Chondrocyte (in vitro differentiated cells): ENCODE measurements around the gene QSOX1. TPM values are rescaled to one million over a fixed set of nuclear protein-coding genes. Genes with fewer than 3 reads are reported as not detected.

Experiments
- DNase-seq: peaks from one replicate; pipeline ENCODE4 v3.0.0; 2021; ENCODE audit warnings: mixed read lengths, low spot score
- H3K27ac Mint-ChIP-seq: one replicate; pipeline ENCODE4 v1.8.0; 2021; ENCODE audit warnings: mild to moderate bottlenecking, moderate library complexity, mixed read lengths; ENCODE audit not compliant: unreplicated experiment
- H3K27me3 Mint-ChIP-seq: 2 replicates; pipeline ENCODE4 v1.8.0; 2021; ENCODE audit warnings: low read depth, mixed read lengths
- H3K36me3 Mint-ChIP-seq: 2 replicates; pipeline ENCODE4 v1.8.0; 2021; ENCODE audit warnings: low read depth, mixed read lengths
- H3K4me1 Mint-ChIP-seq: 2 replicates; pipeline ENCODE4 v1.8.0; 2021; ENCODE audit warnings: low read depth, mild to moderate bottlenecking, mixed read lengths
- H3K4me3 Mint-ChIP-seq: one replicate; pipeline ENCODE4 v1.8.0; 2021; ENCODE audit warnings: mild to moderate bottlenecking, moderate library complexity, mixed read lengths; ENCODE audit not compliant: unreplicated experiment
- H3K9me3 Mint-ChIP-seq: 2 replicates; pipeline ENCODE4 v1.8.0; 2021; ENCODE audit warnings: low read depth, mixed read lengths
- total RNA-seq: library from RNA; stranded (reverse); gene quantifications from 3 replicates; pipeline ENCODE4 v1.2.1, GENCODE V29; 2021
- TF ChIP-seq, protein P1 (sequence below): fragments of 200-600 bp; sonication (generic); IDR thresholded peaks from 2 replicates; pipeline ENCODE4 v1.5.0; 2021; ENCODE audit warnings: antibody characterized with exemption, mild to moderate bottlenecking, moderate library complexity

QSOX1 gene
- total RNA-seq, 1 donor from 2014 or later = 232 TPM

DNA sequence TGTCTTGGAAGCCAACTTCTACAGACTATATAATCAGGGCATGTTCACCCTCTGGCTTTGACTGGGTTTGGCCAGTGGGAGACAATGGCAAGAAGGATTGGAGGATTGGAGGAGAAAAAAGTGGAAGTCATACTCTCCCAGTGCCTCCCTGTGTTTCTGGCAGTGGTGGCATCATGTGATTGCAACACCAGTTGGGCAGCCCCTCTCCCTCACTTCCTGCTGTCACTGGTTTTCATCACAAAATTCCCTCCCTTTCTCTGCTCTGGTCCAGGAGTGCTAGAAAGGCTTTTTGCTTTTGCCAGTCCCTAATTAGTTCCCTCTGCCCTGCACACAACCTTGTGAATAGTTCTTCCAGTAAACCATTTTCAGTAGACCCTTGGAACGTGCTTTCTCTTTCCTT, 3.7 kb upstream of the QSOX1 start:
- Mint-ChIP-seq H3K4me3 (no peak overlapping the region), H3K36me3 (peaks cover 1% of the 10 kb centered on the region), H3K9me3 (no peaks in the 10 kb centered on the region), H3K27me3 (no peaks in the 10 kb centered on the region), H3K27ac (peak overlapping the region; percentile 87), H3K4me1 (peaks cover 38% of the 10 kb centered on the region)
- TF ChIP-seq, protein P1, sequence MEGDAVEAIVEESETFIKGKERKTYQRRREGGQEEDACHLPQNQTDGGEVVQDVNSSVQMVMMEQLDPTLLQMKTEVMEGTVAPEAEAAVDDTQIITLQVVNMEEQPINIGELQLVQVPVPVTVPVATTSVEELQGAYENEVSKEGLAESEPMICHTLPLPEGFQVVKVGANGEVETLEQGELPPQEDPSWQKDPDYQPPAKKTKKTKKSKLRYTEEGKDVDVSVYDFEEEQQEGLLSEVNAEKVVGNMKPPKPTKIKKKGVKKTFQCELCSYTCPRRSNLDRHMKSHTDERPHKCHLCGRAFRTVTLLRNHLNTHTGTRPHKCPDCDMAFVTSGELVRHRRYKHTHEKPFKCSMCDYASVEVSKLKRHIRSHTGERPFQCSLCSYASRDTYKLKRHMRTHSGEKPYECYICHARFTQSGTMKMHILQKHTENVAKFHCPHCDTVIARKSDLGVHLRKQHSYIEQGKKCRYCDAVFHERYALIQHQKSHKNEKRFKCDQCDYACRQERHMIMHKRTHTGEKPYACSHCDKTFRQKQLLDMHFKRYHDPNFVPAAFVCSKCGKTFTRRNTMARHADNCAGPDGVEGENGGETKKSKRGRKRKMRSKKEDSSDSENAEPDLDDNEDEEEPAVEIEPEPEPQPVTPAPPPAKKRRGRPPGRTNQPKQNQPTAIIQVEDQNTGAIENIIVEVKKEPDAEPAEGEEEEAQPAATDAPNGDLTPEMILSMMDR = no peak
- DNase-seq = no peak

DNA sequence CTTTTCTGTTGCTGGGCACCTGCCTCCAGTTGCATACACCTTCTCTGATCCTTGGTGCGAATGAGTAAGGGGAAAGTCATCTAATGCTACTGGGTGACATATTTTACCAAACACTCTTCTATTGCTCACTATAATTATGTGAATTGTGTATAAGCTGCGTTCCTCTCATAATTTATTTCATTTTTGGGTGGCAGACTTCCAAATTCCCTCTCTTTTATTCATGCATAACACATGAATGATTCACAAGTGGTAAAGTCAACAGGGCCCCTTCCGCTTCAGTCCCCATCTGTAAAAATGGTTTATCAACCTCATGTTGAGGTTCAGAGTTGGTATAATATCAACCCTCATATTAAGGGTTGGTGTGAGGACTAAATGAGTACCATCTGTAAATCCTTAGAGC, 3.2 kb upstream of the QSOX1 start:
- Mint-ChIP-seq H3K36me3 (peaks cover 1% of the 10 kb centered on the region), H3K4me3 (no peak overlapping the region), H3K27ac (peak overlapping the region; percentile 87), H3K4me1 (peaks cover 43% of the 10 kb centered on the region), H3K27me3 (no peaks in the 10 kb centered on the region), H3K9me3 (no peaks in the 10 kb centered on the region)
- DNase-seq = no peak
- TF ChIP-seq, protein P1 = no peak

DNA sequence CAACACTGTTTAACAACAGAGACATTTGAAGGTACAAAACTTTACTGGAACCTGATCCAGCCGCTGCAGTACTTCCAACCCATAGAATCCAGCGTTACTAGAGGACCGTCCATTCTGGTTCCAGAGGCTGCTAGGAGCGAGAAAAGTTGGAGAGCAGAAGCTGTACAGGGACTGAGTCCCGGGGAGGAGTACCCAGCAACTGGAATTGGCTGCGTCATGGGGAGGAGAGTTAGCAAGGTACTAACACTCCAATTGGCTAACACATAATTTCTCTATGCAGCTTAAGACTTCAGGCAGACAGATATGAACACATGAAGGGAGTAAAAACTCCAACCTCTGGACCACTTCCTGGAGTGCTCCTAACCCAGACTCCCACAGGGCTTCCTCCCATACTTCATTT, 2.1 kb upstream of the QSOX1 start:
- Mint-ChIP-seq H3K27ac (no peak overlapping the region), H3K4me3 (no peak overlapping the region), H3K4me1 (peaks cover 53% of the 10 kb centered on the region), H3K36me3 (peaks cover 1% of the 10 kb centered on the region), H3K27me3 (no peaks in the 10 kb centered on the region), H3K9me3 (no peaks in the 10 kb centered on the region)
- TF ChIP-seq, protein P1 = no peak
- no peak for DNase-seq

DNA sequence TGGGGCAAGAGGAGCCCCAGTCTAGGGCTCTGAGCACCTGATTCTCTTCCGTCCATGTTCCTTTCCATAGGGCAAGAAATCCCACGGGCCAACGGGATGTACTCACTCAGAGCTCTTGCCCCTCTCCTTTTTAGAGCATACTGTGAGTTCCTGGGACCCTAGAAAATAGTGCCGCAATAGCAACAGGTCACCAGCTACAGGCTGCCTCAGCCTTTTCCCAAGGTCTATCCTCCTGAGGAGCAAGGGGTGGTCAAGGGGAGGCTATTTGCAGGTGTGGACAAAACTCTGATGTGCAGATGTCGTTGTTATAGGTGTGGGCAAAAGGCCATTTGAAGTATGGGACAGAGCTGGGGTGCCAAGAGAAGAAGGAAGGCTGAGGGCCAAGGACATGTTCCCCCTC, 1.6 kb upstream of the QSOX1 start:
- Mint-ChIP-seq H3K4me1 (peaks cover 58% of the 10 kb centered on the region), H3K27ac (no peak overlapping the region), H3K36me3 (peaks cover 1% of the 10 kb centered on the region), H3K27me3 (no peaks in the 10 kb centered on the region), H3K4me3 (no peak overlapping the region), H3K9me3 (no peaks in the 10 kb centered on the region)
- TF ChIP-seq, protein P1 = no peak
- no peak for DNase-seq

DNA sequence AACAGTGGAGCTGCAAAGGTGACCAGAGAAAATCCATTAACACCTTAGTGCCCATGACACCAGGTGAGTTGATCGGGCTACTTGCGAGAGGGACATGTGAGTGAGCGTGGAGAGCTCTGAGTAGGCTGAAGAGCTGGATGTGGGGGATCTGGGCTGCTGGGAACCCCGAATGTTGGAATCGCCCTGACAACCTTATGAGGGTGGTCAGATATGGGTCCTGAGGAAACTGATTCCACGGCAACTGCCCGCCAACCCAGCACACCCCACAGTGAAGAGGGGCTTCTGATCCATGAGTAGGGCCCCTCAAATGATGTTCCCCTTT, 705 bp upstream of the QSOX1 start:
- Mint-ChIP-seq H3K4me3 (peak overlapping the region; percentile 85), H3K36me3 (peaks cover 1% of the 10 kb centered on the region), H3K4me1 (peaks cover 61% of the 10 kb centered on the region), H3K9me3 (no peaks in the 10 kb centered on the region), H3K27me3 (no peaks in the 10 kb centered on the region), H3K27ac (peak overlapping the region; percentile 75)
- TF ChIP-seq, protein P1 = no peak
- no peak for DNase-seq
